GM12874 (cell line): ENCODE results near the gene ZNF410.

Experiments used
- CTCF ChIP-seq: IDR thresholded peaks from 2 replicates; pipeline ENCODE4 v1.5.1; 2011; ENCODE audit warnings: low read depth, mild to moderate bottlenecking, control low read depth, low read length, moderate library complexity; ENCODE audit not compliant: insufficient read depth

Gene ZNF410

GRCh38 chr14:73859145-73859544 lies 27.5 kb upstream of the ZNF410 start:
- no peak for TF ChIP-seq CTCF

- no peak for TF ChIP-seq CTCF
Measured at GRCh38 chr14:73861073-73861472, 25.6 kb upstream of the ZNF410 start.

- no peak for TF ChIP-seq CTCF
Measured at GRCh38 chr14:73862480-73862879, 24.2 kb upstream of the ZNF410 start.

- no peak for TF ChIP-seq CTCF
Measured at GRCh38 chr14:73863209-73863608, 23.4 kb upstream of the ZNF410 start.

- no peak for TF ChIP-seq CTCF
Measured at GRCh38 chr14:73865534-73866113, 21.0 kb upstream of the ZNF410 start.

- no peak for TF ChIP-seq CTCF
Measured at GRCh38 chr14:73870525-73871235, 16.0 kb upstream of the ZNF410 start.

GRCh38 chr14:73873660-73874059 lies 13.0 kb upstream of the ZNF410 start:
- no peak for TF ChIP-seq CTCF

- TF ChIP-seq CTCF, result no peak
Measured at GRCh38 chr14:73877790-73878189, 8.9 kb upstream of the ZNF410 start.
